ENCODE results near the gene ZNF785.

- TF ChIP-seq CTCF (IDR thresholded peaks at IDR 0.05) (no peak), EZH2 (IDR thresholded peaks at IDR 0.05; ENCODE audit: borderline replicate concordance, insufficient read depth, low read depth, low read length, poor library complexity, severe bottlenecking) (no peak)
These were observed 51.0 kb downstream of the ZNF785 start, which contains the start of gene ZNF747 for GRCh38 chr16:30534368-30535105.

Measured in B cell (primary cell).